HG03280 (cell line): ENCODE results near the gene PSMC3.

Experiments
- ATAC-seq: cut with Tn5 transposase; IDR thresholded peaks from one replicate; pipeline ENCODE4 v1.9.1; 2021; ENCODE audit warnings: mild to moderate bottlenecking, moderate library complexity; ENCODE audit not compliant: unreplicated experiment

Gene PSMC3

DNA sequence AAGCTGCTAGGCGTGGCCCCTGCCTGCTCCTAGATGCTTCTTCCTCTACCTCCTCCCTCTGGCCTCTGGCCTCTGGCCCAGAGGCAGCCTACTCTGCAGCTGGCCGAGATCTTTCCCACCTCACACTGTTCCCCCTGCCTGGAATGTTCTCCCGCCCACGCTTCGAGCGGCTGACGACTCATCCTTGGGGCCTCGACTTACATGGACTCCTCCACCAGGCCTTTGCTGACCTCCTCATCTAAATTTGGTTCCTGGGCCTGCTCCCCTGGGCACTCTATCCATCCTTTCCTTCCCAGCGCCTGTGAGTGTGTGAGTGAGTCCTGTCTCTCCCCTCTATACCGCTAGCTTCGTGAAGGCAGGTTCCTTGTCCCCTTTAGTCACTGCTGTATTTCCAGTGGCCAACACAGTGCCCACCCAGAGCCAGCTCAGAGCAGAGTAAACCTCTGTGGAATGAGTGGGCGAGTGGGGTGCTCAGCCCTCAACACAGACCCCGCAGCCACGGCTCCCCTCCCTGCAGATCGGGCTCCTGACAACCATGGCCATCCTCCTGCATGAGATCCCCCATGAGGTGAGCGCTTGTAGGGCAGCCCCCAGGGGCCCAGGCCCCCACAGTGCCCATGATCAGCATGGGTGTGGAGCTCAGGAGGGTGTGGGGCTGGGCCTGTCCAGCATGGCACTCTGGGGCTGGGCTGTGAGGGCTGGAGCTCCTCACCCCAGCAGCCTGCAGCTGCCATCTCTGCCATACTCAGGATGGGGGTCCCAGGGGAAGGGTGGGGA lies 12.1 kb downstream of the PSMC3 start:
- ATAC-seq = no peak

DNA sequence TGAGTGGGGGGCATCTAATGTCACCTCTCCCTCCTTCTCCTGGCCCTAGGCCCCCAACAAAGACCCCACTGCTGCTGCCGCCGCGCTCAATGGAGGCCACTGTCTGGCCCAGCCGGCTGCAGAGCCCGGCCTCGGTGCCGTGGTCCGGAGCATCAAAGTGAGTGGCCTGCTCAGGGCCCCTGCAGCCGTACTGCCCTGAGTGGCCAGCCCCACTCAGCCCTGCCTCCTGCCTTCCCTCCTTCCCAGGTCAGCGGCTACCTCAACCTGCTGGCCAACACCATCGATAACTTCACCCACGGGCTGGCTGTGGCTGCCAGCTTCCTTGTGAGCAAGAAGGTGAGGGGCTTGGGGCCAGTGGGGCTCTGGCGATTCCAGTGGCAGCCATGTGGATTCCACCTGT lies 12.9 kb downstream of the PSMC3 start:
- no peak for ATAC-seq

GRCh38 chr11:47411884-47412746 lies 14.1 kb downstream of the PSMC3 start:
- ATAC-seq = no peak

DNA sequence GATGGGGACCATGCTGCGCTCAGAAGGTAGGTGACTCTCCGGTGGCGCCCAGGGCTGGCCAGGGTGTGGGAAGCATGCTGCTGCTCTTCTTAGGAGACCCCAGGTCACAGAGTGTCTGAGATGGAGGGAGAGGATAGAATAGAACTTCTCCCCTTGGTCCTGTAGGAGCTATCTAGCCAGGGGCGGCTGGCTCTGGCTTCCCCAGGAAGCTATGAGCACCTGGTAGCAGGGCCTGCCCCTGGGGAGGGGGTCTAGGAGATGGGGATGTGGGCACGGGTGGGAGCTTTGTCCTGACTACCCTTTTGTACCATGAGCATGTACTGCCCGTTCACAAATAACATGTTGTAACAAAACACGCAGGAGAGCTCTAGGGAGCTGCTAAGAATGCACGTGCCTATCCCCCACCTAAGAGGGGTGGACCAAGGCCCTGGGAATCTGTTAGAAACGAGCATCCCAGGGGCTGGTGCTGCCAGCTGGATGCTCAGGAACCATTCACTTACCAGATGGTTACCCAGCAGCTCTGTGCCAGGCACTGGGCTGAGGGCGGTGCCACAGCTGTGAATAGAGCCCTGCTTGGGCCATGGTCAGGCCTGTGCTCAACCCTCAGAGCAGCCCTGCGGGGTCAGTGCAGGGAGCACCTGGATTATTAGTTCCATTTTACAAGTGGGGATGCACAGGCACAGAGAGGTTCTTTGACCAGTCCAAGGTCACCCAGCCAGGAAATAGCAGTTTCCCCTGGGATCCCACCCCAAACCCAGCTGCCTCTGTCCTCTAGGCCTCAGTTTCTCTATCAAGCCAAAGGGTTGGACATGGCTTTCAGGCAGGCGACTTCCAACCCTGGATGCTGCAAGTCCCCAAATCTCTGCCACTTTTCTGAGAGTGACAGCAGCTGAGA lies 15.6 kb downstream of the PSMC3 start:
- ATAC-seq = no peak

DNA sequence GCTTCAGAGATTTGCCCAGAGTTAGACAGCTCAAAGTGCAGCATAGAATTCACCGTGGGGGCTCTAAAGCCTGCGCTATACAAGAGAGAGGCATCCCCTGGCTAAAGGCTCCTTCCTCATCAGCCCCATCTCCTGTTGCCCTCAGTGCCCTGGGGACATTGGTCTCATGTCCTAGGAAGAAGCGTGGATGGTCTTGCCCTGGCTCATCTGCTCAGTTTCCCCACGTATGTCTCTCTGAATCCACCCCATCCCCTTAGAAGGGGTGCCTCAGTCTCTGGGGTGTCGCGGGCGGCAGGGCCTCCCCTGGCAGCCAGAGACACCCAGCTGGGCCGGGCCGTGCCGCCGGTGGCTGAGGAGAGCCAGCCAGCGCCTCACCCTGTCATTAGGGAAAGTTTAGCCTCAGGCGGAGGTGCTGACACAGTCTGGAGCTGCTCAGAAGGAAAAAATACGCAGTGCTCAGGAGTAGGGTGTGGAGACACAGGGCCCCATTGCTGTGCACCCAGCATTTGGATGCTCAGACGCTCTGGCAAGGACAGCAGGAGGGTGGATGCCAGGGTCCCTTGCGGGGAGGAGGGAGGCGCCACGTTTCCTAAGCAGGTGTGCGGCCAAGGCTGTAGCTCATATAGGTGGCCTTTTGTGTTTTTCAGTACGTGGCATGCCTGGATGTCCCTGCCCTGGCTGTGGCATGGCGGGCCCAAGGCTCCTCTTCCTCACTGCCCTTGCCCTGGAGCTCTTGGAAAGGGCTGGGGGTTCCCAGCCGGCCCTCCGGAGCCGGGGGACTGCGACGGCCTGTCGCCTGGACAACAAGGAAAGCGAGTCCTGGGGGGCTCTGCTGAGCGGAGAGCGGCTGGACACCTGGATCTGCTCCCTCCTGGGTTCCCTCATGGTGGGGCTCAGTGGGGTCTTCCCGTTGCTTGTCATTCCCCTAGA lies 16.5 kb downstream of the PSMC3 start:
- no peak for ATAC-seq

DNA sequence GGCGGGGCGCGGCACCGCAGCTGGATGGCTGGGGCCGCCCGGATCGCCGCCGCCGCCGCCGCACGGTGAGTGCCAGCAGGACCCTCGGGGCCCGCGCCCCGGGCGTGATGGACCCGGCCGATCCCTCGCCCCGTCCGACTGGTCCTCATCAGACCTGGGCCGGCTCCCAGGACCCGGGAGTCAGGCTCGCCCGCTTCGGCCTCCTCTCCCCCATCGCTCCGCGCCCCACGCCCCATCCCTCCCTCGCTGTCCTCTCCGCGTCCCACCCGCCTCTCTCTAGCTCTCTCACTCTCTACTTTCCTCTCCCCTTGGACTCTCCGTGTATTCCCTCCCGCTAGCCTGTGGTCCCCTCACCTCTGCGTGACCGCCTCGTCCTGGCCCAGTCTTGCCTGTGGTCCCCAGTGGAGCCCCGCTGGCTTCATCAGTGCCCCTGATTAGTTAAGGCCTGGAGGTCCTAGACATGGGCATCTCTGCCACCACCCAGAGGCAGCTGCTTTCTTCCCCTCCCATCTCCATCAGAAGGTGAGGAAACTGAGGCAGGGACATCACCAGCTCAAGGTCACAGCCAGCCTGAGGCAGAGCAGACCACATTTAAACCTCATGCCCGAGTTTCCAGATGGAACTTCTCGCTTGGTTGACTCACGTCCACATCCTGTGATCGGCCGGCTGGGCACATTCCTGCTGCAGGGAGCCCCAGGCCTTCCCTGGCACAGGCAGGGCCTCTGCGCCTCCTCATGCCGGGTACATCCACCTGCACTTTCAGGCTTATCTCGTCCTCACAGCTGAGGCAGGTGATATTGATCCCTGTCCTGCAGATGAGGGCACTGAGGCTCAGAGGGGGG lies 17.4 kb downstream of the PSMC3 start:
- ATAC-seq = no peak

- ATAC-seq = peak; percentile 86
Observed at GRCh38 chr11:47407746-47408590, 18.3 kb downstream of the PSMC3 start, which contains the start of gene SLC39A13. SLC39A13 (plus strand) TSS chr11:47408590; CDS start chr11:47410095, 1,505 bp downstream.

- no peak for ATAC-seq
Observed at GRCh38 chr11:47406896-47407745, 19.1 kb downstream of the PSMC3 start.

GRCh38 chr11:47403571-47403970 lies 22.7 kb downstream of the PSMC3 start:
- no peak for ATAC-seq

GRCh38 chr11:47403135-47403534 lies 23.1 kb downstream of the PSMC3 start:
- ATAC-seq = no peak

DNA sequence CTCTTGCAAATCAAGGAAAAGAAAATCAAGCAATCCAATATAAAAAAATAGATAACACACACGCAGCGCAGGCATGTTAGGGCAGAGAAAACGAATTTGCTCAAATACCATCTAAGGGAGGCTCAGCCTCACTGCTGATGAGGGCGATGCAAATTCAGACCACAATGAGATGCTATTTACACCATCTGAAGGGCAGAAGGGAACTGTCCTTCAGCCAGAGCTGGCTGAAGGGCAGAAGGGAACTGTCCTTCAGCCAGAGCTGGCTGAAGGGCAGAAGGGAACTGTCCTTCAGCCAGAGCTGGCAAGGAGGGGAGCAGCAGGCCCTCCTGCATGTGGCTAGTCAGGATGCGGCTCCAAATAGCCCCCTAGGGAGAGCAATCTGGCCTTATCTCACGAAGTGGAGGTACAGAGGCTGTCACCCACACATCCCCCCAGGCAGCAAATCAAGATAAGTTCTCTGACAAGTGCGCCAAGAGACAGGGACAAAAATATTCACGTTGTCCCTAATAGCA lies 25.4 kb downstream of the PSMC3 start:
- ATAC-seq = peak; percentile 62

DNA sequence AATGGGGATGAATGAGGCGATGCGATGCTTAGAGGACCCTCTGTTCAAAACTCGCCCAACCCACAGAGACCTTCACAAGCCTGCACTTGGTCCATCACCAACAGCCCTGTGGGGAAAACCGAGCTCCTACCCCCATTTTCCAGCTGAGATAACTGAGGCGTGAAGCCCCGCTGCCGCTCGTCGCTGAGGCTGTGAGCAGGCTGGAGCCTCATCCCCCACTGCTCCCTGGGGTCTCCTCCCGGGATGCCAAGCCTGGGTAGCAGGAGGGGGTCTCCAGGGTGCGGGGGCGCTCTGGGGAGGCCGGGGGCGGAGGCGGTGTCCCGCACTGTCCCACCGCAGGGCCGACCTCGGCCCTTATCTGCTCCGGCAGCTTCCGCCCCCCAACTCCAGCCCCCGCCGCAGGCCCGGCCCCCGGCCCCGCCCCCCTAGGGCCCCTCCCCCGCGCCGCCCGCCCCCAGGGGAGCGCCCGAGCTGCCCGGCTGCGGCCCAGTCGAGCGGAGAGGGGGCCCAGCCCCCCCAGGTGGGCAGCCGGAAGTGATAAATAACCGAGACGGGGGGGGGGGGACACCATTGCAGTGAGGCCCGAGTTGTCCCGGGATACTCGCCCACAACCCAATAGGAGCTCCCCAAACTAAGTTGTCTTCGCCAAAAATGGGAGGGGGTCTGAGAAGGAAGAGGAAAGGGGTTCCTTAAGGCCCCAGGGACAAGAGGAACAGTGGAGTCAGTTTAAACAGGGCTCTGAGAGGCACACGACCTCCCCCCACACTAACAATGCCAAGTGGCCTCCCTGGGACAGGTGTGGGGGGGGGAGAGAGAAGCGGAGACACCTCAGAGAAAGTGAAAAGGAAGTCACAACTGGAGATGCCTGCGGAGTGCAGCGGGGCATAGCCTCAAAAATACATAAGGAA lies 26.1 kb downstream of the PSMC3 start:
- peak; percentile 45 for ATAC-seq

- ATAC-seq = no peak
Observed at GRCh38 chr11:47398551-47398950, 27.7 kb downstream of the PSMC3 start.

DNA sequence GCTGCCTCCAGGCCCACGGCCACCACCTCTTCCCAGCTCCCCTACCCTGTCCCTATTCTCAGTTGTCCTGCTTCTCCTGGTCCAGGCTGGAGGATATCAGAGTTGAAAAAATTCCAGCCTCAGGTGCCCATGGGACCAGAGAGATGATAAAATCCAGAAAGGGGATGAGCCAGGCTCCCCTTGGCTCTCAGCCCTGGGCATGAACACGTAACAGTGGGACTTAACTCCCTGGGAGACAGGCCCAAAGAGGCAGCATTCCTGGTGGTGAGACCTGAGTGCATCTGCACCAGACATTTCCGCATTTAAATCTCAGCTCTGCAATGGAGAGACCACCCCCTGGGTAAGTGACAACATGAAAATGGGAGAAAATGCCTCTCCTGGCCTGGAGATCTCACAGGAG lies 28.2 kb downstream of the PSMC3 start:
- ATAC-seq = no peak

- no peak for ATAC-seq
Observed at GRCh38 chr11:47396049-47396320, 30.3 kb downstream of the PSMC3 start.
